ENCODE results near the gene UBALD2. TPM values are rescaled to one million over a fixed set of nuclear protein-coding genes. Genes with fewer than 3 reads are reported as not detected.
"Not testable (repeated sequence)": the region's sequence is repeated elsewhere in the genome, so short reads cannot be mapped to it uniquely, and the experiment has no call there.

UBALD2 gene
- total RNA-seq, 1 donor from 2014 or later = 212 TPM

- Mint-ChIP-seq H3K36me3 (ENCODE audit: low read depth) (no peaks in the 10 kb centered on the region), H3K27me3 (ENCODE audit: low read depth) (no peaks in the 10 kb centered on the region), H3K4me1 (ENCODE audit: low read depth) (peaks cover 57% of the 10 kb centered on the region), H3K27ac (peak overlapping the region; percentile 95), H3K4me3 (ENCODE audit: low read depth) (peak overlapping the region; percentile 69), H3K9me3 (no peaks in the 10 kb centered on the region)
- no peak for DNase-seq (ENCODE audit: low spot score)
- intact Hi-C loops (cut with micrococcal nuclease) = no loop called here
Measured at GRCh38 chr17:76251478-76252039, 13.6 kb upstream of the UBALD2 start.

DNA sequence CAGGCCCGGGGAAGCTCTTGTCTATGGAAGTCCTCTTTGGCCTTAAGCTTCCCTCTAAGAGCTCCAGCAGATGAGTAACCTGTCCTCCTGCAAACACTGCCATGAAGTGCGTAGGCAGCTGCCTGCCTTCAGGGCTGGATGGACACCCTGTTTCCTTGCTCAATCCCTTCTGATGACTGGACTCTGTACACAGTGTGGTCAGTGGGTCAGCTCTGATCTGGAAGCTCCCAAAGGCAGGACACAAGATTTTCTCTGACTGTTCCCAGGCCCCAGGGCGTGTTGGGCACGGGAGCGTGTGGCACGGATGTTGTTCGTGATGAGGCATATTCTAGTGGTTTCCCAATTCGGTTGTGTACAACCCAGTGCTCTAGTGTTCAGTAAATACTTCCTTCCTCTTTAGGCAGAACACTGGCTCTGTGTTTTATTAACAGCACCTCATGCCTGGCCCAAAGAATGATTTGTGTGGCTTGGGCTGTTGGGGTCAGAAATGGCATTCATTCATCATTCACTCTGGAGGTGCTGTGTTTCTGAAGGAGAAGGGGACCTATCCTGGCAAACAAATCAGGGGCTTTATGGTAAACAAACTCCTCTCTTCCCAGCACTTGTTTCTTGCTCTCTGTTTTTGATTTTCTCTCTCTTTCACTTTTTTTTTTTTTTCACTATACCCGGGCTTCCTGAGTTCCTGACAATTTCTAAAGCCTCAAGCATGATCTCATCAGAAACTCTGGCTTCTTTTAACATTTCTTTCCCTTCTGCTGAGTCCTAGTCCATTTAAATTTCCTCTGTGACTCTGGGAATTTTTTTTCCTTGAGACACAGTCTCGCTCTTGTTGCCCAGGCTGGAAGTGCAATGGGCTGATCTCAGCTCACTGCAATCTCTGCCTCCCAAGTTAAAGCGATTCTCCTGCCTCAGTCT is 12.9 kb upstream of the UBALD2 start:
- Mint-ChIP-seq H3K27ac (peak overlapping the region; percentile 95), H3K4me3 (ENCODE audit: low read depth) (peak overlapping the region; percentile 69), H3K27me3 (ENCODE audit: low read depth) (no peaks in the 10 kb centered on the region), H3K9me3 (peaks cover 4% of the 10 kb centered on the region), H3K36me3 (ENCODE audit: low read depth) (peaks cover 3% of the 10 kb centered on the region), H3K4me1 (ENCODE audit: low read depth) (peaks cover 56% of the 10 kb centered on the region)
- intact Hi-C loops (cut with micrococcal nuclease) = no loop called here
- DNase-seq (ENCODE audit: low spot score) = no peak

DNA sequence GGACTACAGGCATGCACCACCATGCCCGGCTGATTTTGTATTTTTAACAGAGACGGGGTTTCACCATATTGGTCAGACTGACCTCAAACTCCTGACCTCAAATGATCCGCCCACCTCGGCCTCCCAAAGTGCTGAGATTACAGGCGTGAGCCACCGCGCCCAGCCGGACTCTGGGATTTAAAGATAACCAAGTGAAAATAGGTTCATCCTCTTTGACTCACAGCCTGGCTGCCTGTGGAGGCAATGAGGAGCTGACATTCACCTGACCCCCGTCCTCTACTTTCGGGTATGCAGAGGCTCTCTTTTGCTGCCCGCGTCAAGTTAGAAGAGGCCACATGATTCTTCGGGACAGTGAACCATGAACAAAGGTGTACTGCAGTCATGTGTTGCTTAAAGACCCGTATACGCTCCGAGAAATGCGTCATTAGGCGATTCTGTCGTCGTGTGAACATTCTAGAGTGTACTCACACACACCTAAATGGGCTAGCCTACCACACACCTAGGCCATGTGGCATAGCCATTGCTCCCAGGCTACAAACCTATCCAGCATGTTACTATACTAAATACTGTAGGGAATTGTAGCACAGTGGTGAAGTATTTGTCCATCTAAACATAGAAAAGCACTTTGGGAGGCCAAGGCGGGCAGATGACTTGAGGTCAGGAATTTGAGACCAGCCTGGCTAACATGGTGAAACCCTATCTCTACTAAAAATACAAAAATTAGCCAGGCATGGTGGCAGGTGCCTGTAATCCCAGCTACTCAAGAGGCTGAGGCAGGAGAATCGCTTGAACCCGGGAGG is 12.0 kb upstream of the UBALD2 start:
- DNase-seq (ENCODE audit: low spot score); H3K27me3 Mint-ChIP-seq (ENCODE audit: low read depth); H3K36me3 Mint-ChIP-seq (ENCODE audit: low read depth); intact Hi-C loops (cut with micrococcal nuclease); H3K9me3 Mint-ChIP-seq: not testable (repeated sequence)
- H3K27ac Mint-ChIP-seq = peak overlapping the region; percentile 95
- peaks cover 51% of the 10 kb centered on the region for H3K4me1 Mint-ChIP-seq (ENCODE audit: low read depth)
- peak overlapping the region; percentile 69 for H3K4me3 Mint-ChIP-seq (ENCODE audit: low read depth)

GRCh38 chr17:76253841-76254240 is 11.3 kb upstream of the UBALD2 start:
- Mint-ChIP-seq H3K9me3 (peaks cover 4% of the 10 kb centered on the region), H3K4me1 (ENCODE audit: low read depth) (peaks cover 46% of the 10 kb centered on the region), H3K27ac (no peak overlapping the region), H3K36me3 (ENCODE audit: low read depth) (peaks cover 5% of the 10 kb centered on the region), H3K27me3 (ENCODE audit: low read depth) (no peaks in the 10 kb centered on the region), H3K4me3 (ENCODE audit: low read depth) (no peak overlapping the region)
- no peak for DNase-seq (ENCODE audit: low spot score)
- intact Hi-C loops (cut with micrococcal nuclease) = no loop called here

DNA sequence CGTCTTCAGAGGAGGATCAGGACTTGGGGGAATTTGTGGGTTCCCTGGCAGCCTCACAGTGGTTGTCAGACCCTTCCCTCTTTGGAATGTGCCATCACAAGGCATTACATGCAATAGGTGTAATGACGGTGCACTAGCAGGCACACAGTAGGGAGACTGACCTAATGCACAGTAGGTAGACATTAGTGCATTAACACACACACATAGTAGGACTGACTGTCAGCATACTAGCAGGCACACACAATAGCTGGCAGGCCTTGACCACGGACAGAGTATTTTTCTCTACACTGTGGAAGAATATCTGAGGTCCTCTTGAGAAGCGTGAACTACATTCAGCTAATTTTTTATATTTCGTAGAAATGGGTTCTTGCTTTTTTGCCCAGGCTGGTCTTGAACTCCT is 10.9 kb upstream of the UBALD2 start:
- H3K4me1 Mint-ChIP-seq (ENCODE audit: low read depth) = peaks cover 46% of the 10 kb centered on the region
- no peak overlapping the region for H3K4me3 Mint-ChIP-seq (ENCODE audit: low read depth)
- no peak for DNase-seq (ENCODE audit: low spot score)
- peaks cover 5% of the 10 kb centered on the region for H3K36me3 Mint-ChIP-seq (ENCODE audit: low read depth)
- intact Hi-C loops (cut with micrococcal nuclease) = no loop called here
- H3K9me3 Mint-ChIP-seq = peaks cover 4% of the 10 kb centered on the region
- no peaks in the 10 kb centered on the region for H3K27me3 Mint-ChIP-seq (ENCODE audit: low read depth)
- H3K27ac Mint-ChIP-seq = no peak overlapping the region

DNA sequence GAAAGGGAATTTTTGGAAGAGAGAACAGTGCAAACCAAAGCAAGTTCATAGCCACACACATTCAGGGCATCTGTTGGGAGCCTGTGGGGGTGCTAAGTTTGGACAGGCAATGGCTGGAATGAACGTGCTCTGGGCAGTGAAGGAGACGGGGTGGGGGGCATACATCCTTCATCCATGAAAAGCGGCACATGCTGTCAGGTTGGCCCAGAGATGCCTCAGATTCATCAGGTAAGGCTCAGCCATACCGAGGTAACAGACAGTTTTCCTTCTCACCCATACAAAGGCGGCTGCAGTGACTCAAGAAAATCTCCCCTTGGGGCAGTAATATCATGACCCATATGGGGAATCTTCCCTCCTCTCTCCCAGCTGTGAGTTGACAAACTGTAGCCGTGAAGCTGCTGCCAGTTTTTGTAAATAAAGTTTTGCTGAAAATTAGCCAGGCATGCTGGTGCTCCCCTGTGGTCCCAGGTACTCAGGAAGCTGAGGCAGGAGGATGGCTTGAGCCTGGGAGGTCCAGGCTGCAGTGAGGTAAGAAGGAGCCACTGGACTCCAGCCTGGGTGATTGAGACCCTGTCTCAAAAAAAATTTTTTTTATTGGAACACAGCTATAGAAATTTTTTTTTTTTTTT is 9.2 kb upstream of the UBALD2 start:
- Mint-ChIP-seq H3K4me1 (ENCODE audit: low read depth) (peaks cover 46% of the 10 kb centered on the region), H3K27me3 (ENCODE audit: low read depth) (no peaks in the 10 kb centered on the region), H3K27ac (peak overlapping the region; percentile 70), H3K4me3 (ENCODE audit: low read depth) (no peak overlapping the region), H3K36me3 (ENCODE audit: low read depth) (peaks cover 5% of the 10 kb centered on the region), H3K9me3 (peaks cover 4% of the 10 kb centered on the region)
- DNase-seq (ENCODE audit: low spot score) = no peak
- intact Hi-C loops (cut with micrococcal nuclease) = no loop called here

DNA sequence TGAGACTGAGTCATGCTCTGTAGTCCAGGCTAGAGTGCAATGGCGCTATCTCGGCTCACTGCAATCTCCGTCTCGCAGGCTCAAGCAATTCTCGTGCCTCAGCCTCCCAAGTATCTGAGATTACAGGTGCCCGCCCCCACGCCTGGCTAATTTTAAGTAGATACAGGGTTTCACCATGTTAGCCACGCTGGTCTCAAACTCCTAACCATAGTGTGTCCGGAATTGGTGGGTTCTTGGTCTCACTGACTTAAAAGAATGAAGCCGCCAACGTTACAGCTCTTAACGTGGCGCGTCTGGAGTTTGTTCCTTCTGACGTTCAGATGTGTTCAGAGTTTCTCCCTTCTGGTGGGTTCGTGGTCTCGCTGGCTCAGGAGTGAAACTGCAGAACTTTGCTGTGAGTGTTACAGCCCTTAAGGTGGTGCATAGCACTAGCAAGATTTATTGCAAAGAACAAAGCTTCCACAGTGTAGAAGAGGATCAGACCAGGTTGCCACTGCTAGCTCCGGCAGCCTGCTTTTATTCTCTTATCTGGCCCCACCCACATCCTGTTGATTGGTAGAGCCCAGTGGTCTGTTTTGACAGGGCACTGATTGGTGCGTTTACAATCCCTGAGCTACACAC is 8.6 kb upstream of the UBALD2 start:
- intact Hi-C loops (cut with micrococcal nuclease); H3K9me3 Mint-ChIP-seq; H3K36me3 Mint-ChIP-seq (ENCODE audit: low read depth); H3K27me3 Mint-ChIP-seq (ENCODE audit: low read depth); DNase-seq (ENCODE audit: low spot score): not testable (repeated sequence)
- H3K4me1 Mint-ChIP-seq (ENCODE audit: low read depth) = peaks cover 44% of the 10 kb centered on the region
- H3K4me3 Mint-ChIP-seq (ENCODE audit: low read depth) = peak overlapping the region; percentile 6
- H3K27ac Mint-ChIP-seq = peak overlapping the region; percentile 70

DNA sequence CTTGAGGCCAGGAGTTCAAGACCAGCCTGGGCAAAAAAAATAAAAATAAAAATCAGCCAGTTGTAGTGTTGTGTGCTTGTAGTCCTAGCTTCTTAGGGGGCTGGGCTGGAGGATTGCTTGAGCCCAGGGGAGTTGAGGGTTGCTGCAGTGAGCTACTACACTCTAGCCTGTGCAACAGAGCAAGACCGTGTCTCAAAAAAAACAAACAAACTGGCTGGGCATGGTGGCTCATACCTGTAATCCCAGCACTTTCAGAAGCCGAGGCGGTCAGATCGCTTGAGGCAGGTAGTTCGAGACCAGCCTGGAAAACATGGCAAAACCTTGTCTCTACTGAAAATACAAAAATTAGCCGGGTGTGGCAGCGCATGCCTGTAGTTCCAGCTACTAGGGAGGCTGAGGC is 4.9 kb upstream of the UBALD2 start:
- peaks cover 4% of the 10 kb centered on the region for H3K9me3 Mint-ChIP-seq
- no peak overlapping the region for H3K27ac Mint-ChIP-seq
- no peaks in the 10 kb centered on the region for H3K27me3 Mint-ChIP-seq (ENCODE audit: low read depth)
- H3K36me3 Mint-ChIP-seq (ENCODE audit: low read depth) = peaks cover 5% of the 10 kb centered on the region
- peaks cover 51% of the 10 kb centered on the region for H3K4me1 Mint-ChIP-seq (ENCODE audit: low read depth)
- DNase-seq (ENCODE audit: low spot score) = no peak
- H3K4me3 Mint-ChIP-seq (ENCODE audit: low read depth) = no peak overlapping the region
- intact Hi-C loops (cut with micrococcal nuclease) = no loop called here

GRCh38 chr17:76260669-76261068 is 4.5 kb upstream of the UBALD2 start:
- no peak overlapping the region for H3K27ac Mint-ChIP-seq
- H3K4me1 Mint-ChIP-seq (ENCODE audit: low read depth) = peaks cover 47% of the 10 kb centered on the region
- intact Hi-C loops (cut with micrococcal nuclease) = no loop called here

GRCh38 chr17:76261421-76262215 is 3.5 kb upstream of the UBALD2 start:
- Mint-ChIP-seq H3K27ac (peak overlapping the region; percentile 80), H3K9me3 (peaks cover 4% of the 10 kb centered on the region), H3K4me3 (ENCODE audit: low read depth) (no peak overlapping the region), H3K27me3 (ENCODE audit: low read depth) (no peaks in the 10 kb centered on the region), H3K36me3 (ENCODE audit: low read depth) (peaks cover 10% of the 10 kb centered on the region), H3K4me1 (ENCODE audit: low read depth) (peaks cover 38% of the 10 kb centered on the region)
- no peak for DNase-seq (ENCODE audit: low spot score)
- intact Hi-C loops (cut with micrococcal nuclease) = no loop called here

More at GRCh38 chr17:76260669-76261068, 4.5 kb upstream of the UBALD2 start:
- peaks cover 5% of the 10 kb centered on the region for H3K36me3 Mint-ChIP-seq (ENCODE audit: low read depth)
- peaks cover 4% of the 10 kb centered on the region for H3K9me3 Mint-ChIP-seq
- no peak for DNase-seq (ENCODE audit: low spot score)
- H3K27me3 Mint-ChIP-seq (ENCODE audit: low read depth) = no peaks in the 10 kb centered on the region
- no peak overlapping the region for H3K4me3 Mint-ChIP-seq (ENCODE audit: low read depth)

DNA sequence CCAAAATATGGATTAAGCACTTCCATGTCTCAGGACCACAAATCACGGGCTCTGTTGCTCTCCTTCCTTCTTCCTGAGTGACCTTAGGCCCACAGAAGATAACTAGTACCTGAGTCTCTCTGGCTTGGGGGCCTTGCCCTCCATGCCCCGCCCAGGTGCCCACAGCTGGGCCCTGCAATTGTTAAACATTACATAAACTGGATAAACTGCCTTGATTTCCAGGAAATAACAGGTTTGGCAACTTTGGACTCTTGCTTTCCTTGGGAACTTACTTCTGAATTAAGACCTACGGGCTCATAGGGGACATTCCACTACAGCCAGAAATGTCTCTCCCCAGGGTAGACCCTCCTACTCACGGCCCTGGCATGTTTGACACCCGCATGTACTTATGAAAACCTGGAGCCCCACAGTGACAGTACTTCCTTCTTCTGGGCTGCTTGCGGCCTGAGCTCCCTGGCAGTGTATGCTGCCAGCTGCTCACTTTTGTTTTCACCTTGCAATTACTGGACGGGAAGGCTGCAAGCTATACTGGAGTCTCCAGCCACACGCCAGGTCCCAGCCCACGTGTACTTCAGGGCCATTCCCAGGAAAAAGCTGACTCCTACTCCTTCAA is 2.3 kb upstream of the UBALD2 start:
- Mint-ChIP-seq H3K4me3 (ENCODE audit: low read depth) (peak overlapping the region; percentile 42), H3K27ac (peak overlapping the region; percentile 80), H3K9me3 (no peaks in the 10 kb centered on the region), H3K27me3 (ENCODE audit: low read depth) (no peaks in the 10 kb centered on the region), H3K36me3 (ENCODE audit: low read depth) (peaks cover 18% of the 10 kb centered on the region), H3K4me1 (ENCODE audit: low read depth) (peaks cover 40% of the 10 kb centered on the region)
- intact Hi-C loops (cut with micrococcal nuclease) = no loop called here
- no peak for DNase-seq (ENCODE audit: low spot score)

Measured in activated T-helper 2 cell treated with anti-CD3 and anti-CD28 coated beads, Interferon-gamma antibody, Interleukin-2, Interleukin-4, amounts not matched to agents 10 μg/mL and 5 μg/mL and 100 μg/mL, durations not matched to agents 14 hours and 24 hours and 36 hours (primary cell).